A673 (cell line): ENCODE results near the gene CXCL17. TPM values are rescaled to one million over a fixed set of nuclear protein-coding genes. Genes with fewer than 3 reads are reported as not detected.

Source experiments
- BruUV-seq: library from RNA; stranded (reverse); fragments of 400-500 nt; replicated peaks from 2 replicates; lab custom pipeline; 2021; lab: Mats Ljungman, UMichigan
- CTCF ChIA-PET: fragments of 300-600 bp; sonication (Branson Sonifier 250); formaldehyde crosslinking; loops from one replicate; lab custom pipeline; 2022; ENCODE audit warnings: antibody characterized with exemption; lab: Charles Lee
- POLR2A ChIA-PET: fragments of 300-600 bp; sonication (Branson Sonifier 250); formaldehyde crosslinking; loops from one replicate; lab custom pipeline; 2022; ENCODE audit warnings: antibody characterized with exemption; ENCODE audit not compliant: low non-redundant PET; lab: Charles Lee
- DNase-seq: peaks from one replicate; pipeline ENCODE4 v3.0.0-alpha.2; 2015; ENCODE audit warnings: low spot score
- H3K27ac ChIP-seq: fragments of 200-600 bp; sonication (generic); 2 replicates; pipeline ENCODE4 v1.5.1; 2016; ENCODE audit warnings: mixed run types, low read depth, mild to moderate bottlenecking, mixed read lengths, antibody characterized with exemption, low read length; ENCODE audit not compliant: poor library complexity, severe bottlenecking
- H3K27me3 ChIP-seq: fragments of 200-600 bp; sonication (generic); replicated peaks from 2 replicates; pipeline ENCODE4 v1.6.1; 2017; ENCODE audit warnings: mixed run types, low read depth, mild to moderate bottlenecking, mixed read lengths, antibody characterized with exemption, low read length; ENCODE audit not compliant: insufficient read depth, poor library complexity
- H3K36me3 ChIP-seq: fragments of 200-600 bp; sonication (generic); 2 replicates; pipeline ENCODE4 v1.6.1; 2016; ENCODE audit warnings: mixed run types, mild to moderate bottlenecking, mixed read lengths, antibody characterized with exemption, low read length; ENCODE audit not compliant: insufficient read depth, poor library complexity, severe bottlenecking
- H3K4me1 ChIP-seq: fragments of 200-600 bp; sonication (generic); 2 replicates; pipeline ENCODE4 v1.6.1; 2017; ENCODE audit warnings: mixed run types, mild to moderate bottlenecking, mixed read lengths, antibody characterized with exemption, low read length; ENCODE audit not compliant: insufficient read depth, poor library complexity, severe bottlenecking
- H3K4me3 ChIP-seq: fragments of 200-600 bp; sonication (generic); 2 replicates; pipeline ENCODE4 v1.5.1; 2016; ENCODE audit warnings: low read depth, mixed run types, mild to moderate bottlenecking, mixed read lengths, low read length; ENCODE audit not compliant: poor library complexity, severe bottlenecking
- H3K9me3 ChIP-seq: fragments of 200-600 bp; sonication (generic); 2 replicates; pipeline ENCODE4 v1.6.1; 2016; ENCODE audit warnings: mixed run types, low read depth, mild to moderate bottlenecking, mixed read lengths, antibody characterized with exemption, low read length; ENCODE audit not compliant: poor library complexity, severe bottlenecking
- EZH2 ChIP-seq: fragments of 200-600 bp; sonication (generic); IDR thresholded peaks from 2 replicates; pipeline ENCODE4 v1.6.1; 2017; ENCODE audit warnings: borderline replicate concordance, low read depth, mild to moderate bottlenecking, mixed read lengths, antibody characterized with exemption, low read length; ENCODE audit not compliant: poor library complexity, severe bottlenecking
- intact Hi-C: fragments of 100-400 bp; cut with micrococcal nuclease; formaldehyde crosslinking; loops from one replicate; pipeline ENCODE4 v1.10.0; 2022; ENCODE audit not compliant: unreplicated experiment
- total RNA-seq: library from RNA; stranded (reverse); gene quantifications from 2 replicates; pipeline ENCODE4 v1.2.3, GENCODE V29; 2021
- TF ChIP-seq, protein P1 (sequence below): fragments of 300-800, 200-600 bp; sonication (generic); conservative IDR thresholded peaks from 2 replicates; pipeline ENCODE4 v1.5.1; 2017; ENCODE audit warnings: low read depth, mild to moderate bottlenecking, antibody characterized with exemption, low read length, moderate library complexity, mixed read lengths

Gene CXCL17
- total RNA-seq, 1 experiment from 2014 or later = not detected

DNA sequence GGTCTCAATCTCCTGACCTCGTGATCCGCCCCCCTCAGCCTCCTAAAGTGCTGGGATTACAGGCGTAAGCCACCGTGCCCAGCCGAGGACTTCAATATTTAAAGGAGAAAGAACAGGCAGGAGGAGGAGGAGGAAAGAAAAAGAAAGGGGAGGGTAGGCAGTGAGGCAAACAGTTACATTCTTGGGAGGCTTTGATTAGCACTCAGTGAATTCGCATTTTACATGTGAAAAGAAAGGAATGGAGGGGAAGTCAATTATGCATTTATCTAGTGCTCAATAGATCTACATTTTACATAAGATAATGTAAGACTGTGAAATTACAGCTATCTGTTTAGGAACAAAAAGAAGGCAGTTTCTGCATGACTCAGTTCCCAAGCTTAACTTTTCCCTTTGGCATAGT, 30.9 kb upstream of the CXCL17 start:
- H3K4me1 ChIP-seq = no peaks in the 10 kb centered on the region

DNA sequence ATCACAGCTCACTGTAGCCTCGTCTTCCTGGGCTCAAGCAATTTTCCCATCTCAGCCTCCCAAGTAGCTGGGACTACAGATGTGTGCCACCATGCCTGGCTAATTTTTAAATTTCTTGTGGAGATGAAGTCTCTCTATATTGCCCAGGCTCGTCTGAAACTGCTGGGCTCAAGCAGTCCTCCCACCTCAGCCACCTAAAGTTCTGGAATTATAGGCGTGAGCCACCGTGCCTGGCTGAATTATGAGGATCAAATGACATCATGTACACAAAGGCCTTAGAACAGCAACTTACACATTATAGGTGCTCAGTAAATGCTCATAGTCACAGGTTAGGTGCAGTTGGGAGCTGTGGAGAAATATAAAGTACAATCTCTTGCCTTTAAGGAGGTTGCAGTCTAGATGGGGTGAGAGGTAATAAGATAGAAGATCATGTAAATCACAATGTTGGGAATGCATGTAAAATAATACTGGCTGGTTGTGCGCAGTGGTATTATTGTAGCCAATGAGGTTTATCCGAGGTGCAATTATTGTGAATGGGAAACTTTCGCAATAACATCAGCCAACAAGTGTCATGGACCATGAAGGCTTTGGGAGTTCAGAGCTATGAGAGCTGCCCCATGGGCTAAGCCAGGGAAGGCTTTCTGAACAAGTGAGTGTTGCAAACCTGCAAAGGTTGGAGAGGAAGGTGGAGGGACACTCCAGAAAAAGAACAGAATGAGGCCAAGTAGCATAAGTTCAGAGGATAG, 29.8 kb upstream of the CXCL17 start:
- peaks cover 6% of the 10 kb centered on the region for H3K4me1 ChIP-seq
- no peaks in the 10 kb centered on the region for H3K9me3 ChIP-seq
- H3K4me3 ChIP-seq = no peak overlapping the region
- POLR2A ChIA-PET = no interaction called here
- no peaks in the 10 kb centered on the region for H3K27me3 ChIP-seq
- H3K36me3 ChIP-seq = no peaks in the 10 kb centered on the region
- BruUV-seq = no TSS peak
- no peak for TF ChIP-seq EZH2
- TF ChIP-seq, protein P1, sequence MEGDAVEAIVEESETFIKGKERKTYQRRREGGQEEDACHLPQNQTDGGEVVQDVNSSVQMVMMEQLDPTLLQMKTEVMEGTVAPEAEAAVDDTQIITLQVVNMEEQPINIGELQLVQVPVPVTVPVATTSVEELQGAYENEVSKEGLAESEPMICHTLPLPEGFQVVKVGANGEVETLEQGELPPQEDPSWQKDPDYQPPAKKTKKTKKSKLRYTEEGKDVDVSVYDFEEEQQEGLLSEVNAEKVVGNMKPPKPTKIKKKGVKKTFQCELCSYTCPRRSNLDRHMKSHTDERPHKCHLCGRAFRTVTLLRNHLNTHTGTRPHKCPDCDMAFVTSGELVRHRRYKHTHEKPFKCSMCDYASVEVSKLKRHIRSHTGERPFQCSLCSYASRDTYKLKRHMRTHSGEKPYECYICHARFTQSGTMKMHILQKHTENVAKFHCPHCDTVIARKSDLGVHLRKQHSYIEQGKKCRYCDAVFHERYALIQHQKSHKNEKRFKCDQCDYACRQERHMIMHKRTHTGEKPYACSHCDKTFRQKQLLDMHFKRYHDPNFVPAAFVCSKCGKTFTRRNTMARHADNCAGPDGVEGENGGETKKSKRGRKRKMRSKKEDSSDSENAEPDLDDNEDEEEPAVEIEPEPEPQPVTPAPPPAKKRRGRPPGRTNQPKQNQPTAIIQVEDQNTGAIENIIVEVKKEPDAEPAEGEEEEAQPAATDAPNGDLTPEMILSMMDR = no peak
- no peak for DNase-seq
- CTCF ChIA-PET = no interaction called here
- intact Hi-C loops = no loop called here
- H3K27ac ChIP-seq = no peak overlapping the region

More for the DNA sequence above, 30.9 kb upstream of the CXCL17 start:
- H3K27me3 ChIP-seq = no peaks in the 10 kb centered on the region
- ChIA-PET POLR2A (no interaction called here), CTCF (no interaction called here)
- no peaks in the 10 kb centered on the region for H3K9me3 ChIP-seq
- TF ChIP-seq EZH2 = no peak
- TF ChIP-seq, protein P1 = no peak
- DNase-seq = no peak
- H3K4me3 ChIP-seq = no peak overlapping the region
- intact Hi-C loops = no loop called here
- H3K36me3 ChIP-seq = no peaks in the 10 kb centered on the region
- BruUV-seq = no TSS peak
- no peak overlapping the region for H3K27ac ChIP-seq

DNA sequence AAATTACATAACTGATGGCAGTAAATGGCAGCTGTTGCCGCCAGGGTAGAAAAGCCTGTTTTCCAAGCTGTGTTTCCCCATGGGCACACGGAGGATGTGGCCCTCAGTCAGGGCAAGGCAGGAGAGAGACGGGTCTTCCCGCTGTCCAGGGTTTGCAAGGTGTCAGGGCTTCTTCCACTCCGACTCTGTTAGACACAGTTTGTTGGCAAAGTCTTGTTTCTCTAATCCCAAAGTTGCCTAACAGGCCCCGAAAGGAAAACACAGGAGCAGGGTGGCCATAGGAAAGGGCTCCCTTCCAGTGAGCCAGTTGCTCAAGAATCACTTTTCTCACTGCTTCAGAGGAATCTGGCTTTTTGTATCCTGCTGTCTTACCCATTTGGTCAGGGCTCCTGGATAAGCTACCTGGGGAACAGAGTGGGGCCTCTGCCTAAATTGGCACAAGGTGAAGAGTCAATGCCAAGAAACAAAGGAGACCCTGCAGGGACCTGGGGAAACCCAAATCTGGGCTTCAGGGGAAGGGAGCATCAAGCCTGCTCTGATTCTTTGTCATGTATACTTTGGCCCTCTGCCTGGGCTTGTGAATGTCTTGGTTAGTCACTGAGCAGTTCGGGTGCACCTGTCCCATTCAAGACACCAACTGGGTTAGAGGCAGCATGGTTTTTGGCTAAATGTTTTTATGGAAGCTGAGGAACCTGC, 29.0 kb upstream of the CXCL17 start:
- DNase-seq = no peak
- Histone ChIP-seq H3K4me3 (no peak overlapping the region), H3K27me3 (no peaks in the 10 kb centered on the region), H3K36me3 (no peaks in the 10 kb centered on the region), H3K4me1 (peaks cover 13% of the 10 kb centered on the region), H3K27ac (no peak overlapping the region), H3K9me3 (no peaks in the 10 kb centered on the region)
- BruUV-seq = no TSS peak
- ChIA-PET POLR2A (no interaction called here), CTCF (interaction anchor here (1.2 kb wide), 1 partner anchor 31 kb away, joined by 5 read pairs; no protein-coding TSS in a partner anchor)
- intact Hi-C loops = no loop called here
- no peak for TF ChIP-seq EZH2
- TF ChIP-seq, protein P1 = no peak
